GM19324 (cell line): ENCODE results near the gene LMF2.

Experiments used
- ATAC-seq: cut with Tn5 transposase; IDR thresholded peaks from one replicate; pipeline ENCODE4 v1.9.1; 2021; ENCODE audit warnings: mild to moderate bottlenecking, moderate library complexity; ENCODE audit not compliant: unreplicated experiment, low FRiP score

LMF2 gene

GRCh38 chr22:50468626-50469025 is 38.9 kb downstream of the LMF2 start:
- ATAC-seq, result no peak

- ATAC-seq, result no peak
These were observed 39.6 kb downstream of the LMF2 start for GRCh38 chr22:50467773-50468440.

- ATAC-seq, result no peak
These were observed 40.2 kb downstream of the LMF2 start for GRCh38 chr22:50467341-50467740.

GRCh38 chr22:50465066-50465930 is 42.2 kb downstream of the LMF2 start:
- ATAC-seq, result no peak

- no peak for ATAC-seq
These were observed 43.1 kb downstream of the LMF2 start for GRCh38 chr22:50464451-50464850.

- no peak for ATAC-seq
These were observed 44.2 kb downstream of the LMF2 start for GRCh38 chr22:50463188-50463900.

GRCh38 chr22:50461979-50462540 is 45.4 kb downstream of the LMF2 start:
- ATAC-seq, result no peak

GRCh38 chr22:50461536-50461935 is 46.0 kb downstream of the LMF2 start:
- ATAC-seq, result no peak

- no peak for ATAC-seq
These were observed 46.6 kb downstream of the LMF2 start for GRCh38 chr22:50460938-50461337.

- ATAC-seq, result no peak
These were observed 47.9 kb downstream of the LMF2 start for GRCh38 chr22:50459496-50460140.

- ATAC-seq, result no peak
These were observed 48.5 kb downstream of the LMF2 start for GRCh38 chr22:50459016-50459415.

- ATAC-seq, result no peak
These were observed 50.9 kb downstream of the LMF2 start for GRCh38 chr22:50456466-50457234.

- ATAC-seq, result no peak
These were observed 51.5 kb downstream of the LMF2 start for GRCh38 chr22:50456026-50456425.

- ATAC-seq, result no peak
These were observed 52.3 kb downstream of the LMF2 start for GRCh38 chr22:50455201-50455600.

GRCh38 chr22:50454556-50455075 is 52.9 kb downstream of the LMF2 start:
- ATAC-seq, result no peak
